Suprapubic skin (tissue), 4 donors: ENCODE measurements around the gene ST6GAL2. TPM values are rescaled to one million over a fixed set of nuclear protein-coding genes. Genes with fewer than 3 reads are reported as not detected.

Experiments
- DNase-seq, 2 donors: peaks; one replicate each; pipeline ENCODE4 v3.0.0-alpha.2; 2019; ENCODE audit warnings: low spot score in 2 of 2
- H3K27ac ChIP-seq: fragments of 200-600 bp; sonication (generic); one replicate; pipeline ENCODE4 v1.5.1; 2019
- H3K27me3 ChIP-seq: fragments of 200-600 bp; sonication (generic); one replicate; pipeline ENCODE4 v1.5.1; 2019
- H3K36me3 ChIP-seq: fragments of 200-600 bp; sonication (generic); one replicate; pipeline ENCODE4 v1.5.1; 2019
- H3K4me1 ChIP-seq: fragments of 200-600 bp; sonication (generic); one replicate; pipeline ENCODE4 v1.5.1; 2019
- H3K4me3 ChIP-seq: fragments of 200-600 bp; sonication (generic); one replicate; pipeline ENCODE4 v1.5.1; 2019; ENCODE audit warnings: mild to moderate bottlenecking
- H3K9me3 ChIP-seq: fragments of 200-600 bp; sonication (generic); one replicate; pipeline ENCODE4 v1.5.1; 2019
- CTCF ChIP-seq, 2 donors: fragments of 200-600 bp in 1 of 2; fragments of 450-650 bp in 1 of 2; sonication (generic) in 1 of 2; IDR thresholded peaks; one replicate each; pipeline ENCODE4 v1.5.1; 2016 to 2019; ENCODE audit warnings: antibody characterized with exemption in 2 of 2, mild to moderate bottlenecking in 1 of 2, moderate library complexity in 1 of 2
- EP300 ChIP-seq: sonication (generic); formaldehyde crosslinking; IDR thresholded peaks from one replicate; pipeline ENCODE4 v1.6.1; 2017; ENCODE audit warnings: antibody characterized with exemption
- POLR2A ChIP-seq, 2 donors: fragments of 450-650 bp; IDR thresholded peaks; one replicate each; pipeline ENCODE4 v1.6.1; 2017; ENCODE audit warnings: antibody characterized with exemption in 2 of 2, mild to moderate bottlenecking in 2 of 2, moderate library complexity in 2 of 2
- POLR2AphosphoS5 ChIP-seq, 3 donors: sonication (generic); formaldehyde crosslinking; IDR thresholded peaks; one replicate each; pipeline ENCODE4 v1.6.1; 2017; ENCODE audit warnings: antibody characterized with exemption in 3 of 3
- WGBS: methylation state at CpG from one replicate; pipeline ENCODE4 v1.1.5; 2018; 5-methylcytosine and 5-hydroxymethylcytosine counted together
- total RNA-seq, 4 donors: library from RNA; depleted of rRNA; stranded (reverse); fragments of >200 nt; gene quantifications; one replicate each; pipeline ENCODE4 v1.1.0, GENCODE V29; 2016

Gene ST6GAL2
- total RNA-seq, 4 donors from 2014 or later, result 0.79 to 5.3 (median 1.3) TPM

GRCh38 chr2:106869512-106870275 lies 16.3 kb downstream of the ST6GAL2 start:
- 82% methylated on average over 8 of the region's 8 CpGs for WGBS
- Histone ChIP-seq H3K36me3 (no peaks in the 10 kb centered on the region), H3K9me3 (no peaks in the 10 kb centered on the region), H3K4me1 (no peaks in the 10 kb centered on the region), H3K27ac (no peak overlapping the region), H3K27me3 (no peaks in the 10 kb centered on the region), H3K4me3 (no peak overlapping the region)
- TF ChIP-seq EP300, result no peak
- TF ChIP-seq POLR2AphosphoS5 (IDR thresholded peaks at IDR 0.05), result no peak
- TF ChIP-seq POLR2A (IDR thresholded peaks at IDR 0.05), result no peak
- TF ChIP-seq CTCF (IDR thresholded peaks at IDR 0.05), result no peak
- DNase-seq, result no peak

- 85% methylated on average over 7 of the region's 7 CpGs for WGBS
- no peaks in the 10 kb centered on the region for H3K4me1 ChIP-seq
- no peak overlapping the region for H3K27ac ChIP-seq
- H3K27me3 ChIP-seq, result no peaks in the 10 kb centered on the region
- DNase-seq, result no peak
- TF ChIP-seq POLR2AphosphoS5 (IDR thresholded peaks at IDR 0.05), result no peak
- no peak for TF ChIP-seq CTCF (IDR thresholded peaks at IDR 0.05)
- no peak for TF ChIP-seq EP300
- TF ChIP-seq POLR2A (IDR thresholded peaks at IDR 0.05), result no peak
- no peaks in the 10 kb centered on the region for H3K36me3 ChIP-seq
- H3K9me3 ChIP-seq, result no peaks in the 10 kb centered on the region
- no peak overlapping the region for H3K4me3 ChIP-seq
Measured at GRCh38 chr2:106868275-106868674, 17.7 kb downstream of the ST6GAL2 start.

- no peak overlapping the region for H3K4me3 ChIP-seq
Measured at GRCh38 chr2:106867196-106867953, 18.6 kb downstream of the ST6GAL2 start.

GRCh38 chr2:106866641-106867040 lies 19.3 kb downstream of the ST6GAL2 start:
- 60% methylated on average over 3 of the region's 3 CpGs for WGBS
- H3K27ac ChIP-seq, result no peak overlapping the region

More at GRCh38 chr2:106867196-106867953, 18.6 kb downstream of the ST6GAL2 start:
- Histone ChIP-seq H3K9me3 (no peaks in the 10 kb centered on the region), H3K4me1 (no peaks in the 10 kb centered on the region), H3K27me3 (no peaks in the 10 kb centered on the region), H3K27ac (no peak overlapping the region), H3K36me3 (no peaks in the 10 kb centered on the region)
- DNase-seq, result no peak
- 63% methylated on average over 10 of the region's 10 CpGs for WGBS
- TF ChIP-seq CTCF (IDR thresholded peaks at IDR 0.05), result no peak

More at GRCh38 chr2:106866641-106867040, 19.3 kb downstream of the ST6GAL2 start:
- TF ChIP-seq POLR2A (IDR thresholded peaks at IDR 0.05) (no peak), CTCF (IDR thresholded peaks at IDR 0.05) (no peak), EP300 (no peak), POLR2AphosphoS5 (IDR thresholded peaks at IDR 0.05) (no peak)
- no peaks in the 10 kb centered on the region for H3K36me3 ChIP-seq
- H3K4me3 ChIP-seq, result no peak overlapping the region
- no peaks in the 10 kb centered on the region for H3K4me1 ChIP-seq
- no peaks in the 10 kb centered on the region for H3K27me3 ChIP-seq
- H3K9me3 ChIP-seq, result no peaks in the 10 kb centered on the region
- no peak for DNase-seq
